Mesothelial cell of epicardium (in vitro differentiated cells): ENCODE data around the gene FHIT. TPM values are rescaled to one million over a fixed set of nuclear protein-coding genes. Genes with fewer than 3 reads are reported as not detected.
A peak's percentile ranks its signal among the peaks of the same experiment; 100 is the strongest.

Experiments used
- DNase-seq, 2 experiments: peaks; one replicate each; pipeline ENCODE4 v3.0.0; 2021; ENCODE audit warnings: low spot score in 2 of 2; ENCODE audit not compliant: unreplicated experiment in 2 of 2
- H3K27ac Mint-ChIP-seq: 2 replicates; pipeline ENCODE4 v1.8.0; 2021; ENCODE audit warnings: mixed read lengths
- H3K27me3 Mint-ChIP-seq: 2 replicates; pipeline ENCODE4 v1.8.0; 2021; ENCODE audit warnings: low read depth, mixed read lengths
- H3K36me3 Mint-ChIP-seq: 2 replicates; pipeline ENCODE4 v1.8.0; 2021; ENCODE audit warnings: mixed read lengths
- H3K4me1 Mint-ChIP-seq: 2 replicates; pipeline ENCODE4 v1.8.0; 2021; ENCODE audit warnings: mixed read lengths
- H3K4me3 Mint-ChIP-seq: 2 replicates; pipeline ENCODE4 v1.8.0; 2021; ENCODE audit warnings: mild to moderate bottlenecking, moderate library complexity, mixed read lengths
- H3K9me3 Mint-ChIP-seq: 2 replicates; pipeline ENCODE4 v1.8.0; 2021; ENCODE audit warnings: mixed read lengths
- CTCF ChIP-seq: fragments of 200-600 bp; sonication (generic); IDR thresholded peaks from one replicate; pipeline ENCODE4 v1.5.0; 2021; ENCODE audit warnings: antibody characterized with exemption; ENCODE audit not compliant: unreplicated experiment
- total RNA-seq: library from RNA; stranded (reverse); gene quantifications from 3 replicates; pipeline ENCODE4 v1.2.1, GENCODE V29; 2021

FHIT gene
- total RNA-seq, 1 donor from 2014 or later, result 10.7 TPM

GRCh38 chr3:60955034-60955433 is 296.2 kb downstream of the FHIT start:
- Mint-ChIP-seq H3K4me1 (peaks cover 15% of the 10 kb centered on the region), H3K27me3 (no peaks in the 10 kb centered on the region), H3K4me3 (no peak overlapping the region), H3K27ac (no peak overlapping the region), H3K36me3 (peaks cover 3% of the 10 kb centered on the region), H3K9me3 (peaks cover 17% of the 10 kb centered on the region)
- no peak for TF ChIP-seq CTCF
- no peak for DNase-seq

GRCh38 chr3:60954048-60954447 is 297.2 kb downstream of the FHIT start:
- H3K9me3 Mint-ChIP-seq, result peaks cover 17% of the 10 kb centered on the region
- no peaks in the 10 kb centered on the region for H3K27me3 Mint-ChIP-seq
- peak overlapping the region; percentile 3 for H3K27ac Mint-ChIP-seq
- peaks cover 3% of the 10 kb centered on the region for H3K36me3 Mint-ChIP-seq
- H3K4me1 Mint-ChIP-seq, result peaks cover 11% of the 10 kb centered on the region
- no peak for TF ChIP-seq CTCF
- no peak for DNase-seq
- no peak overlapping the region for H3K4me3 Mint-ChIP-seq

- Mint-ChIP-seq H3K4me3 (no peak overlapping the region), H3K27ac (no peak overlapping the region), H3K4me1 (peaks cover 11% of the 10 kb centered on the region), H3K9me3 (peaks cover 17% of the 10 kb centered on the region), H3K27me3 (no peaks in the 10 kb centered on the region), H3K36me3 (peaks cover 3% of the 10 kb centered on the region)
- no peak for TF ChIP-seq CTCF
- DNase-seq, result no peak
Measured at GRCh38 chr3:60953351-60953750, 297.9 kb downstream of the FHIT start.

DNA sequence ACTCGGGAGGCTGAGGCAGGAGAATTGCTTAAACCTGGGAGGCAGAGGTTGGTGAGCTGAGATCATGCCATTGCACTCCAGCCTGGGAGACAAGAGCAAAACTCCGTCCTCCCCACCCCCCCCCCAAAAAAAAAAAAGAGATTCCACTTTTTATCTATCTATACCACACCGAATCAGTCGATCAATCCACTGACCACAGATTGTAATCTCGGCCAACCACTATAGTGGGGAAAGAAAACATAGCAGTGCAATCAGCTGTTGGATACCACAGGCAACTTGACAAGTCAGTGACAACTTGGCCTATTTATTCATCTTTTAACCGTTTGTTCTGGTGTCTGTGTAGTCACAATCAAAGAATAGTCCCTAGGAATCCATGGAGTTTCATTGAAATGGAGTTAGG is 299.2 kb downstream of the FHIT start:
- peaks cover 17% of the 10 kb centered on the region for H3K9me3 Mint-ChIP-seq
- H3K36me3 Mint-ChIP-seq, result peaks cover 3% of the 10 kb centered on the region
- H3K4me1 Mint-ChIP-seq, result peaks cover 11% of the 10 kb centered on the region
- no peak for TF ChIP-seq CTCF
- no peak overlapping the region for H3K27ac Mint-ChIP-seq
- no peak for DNase-seq
- H3K4me3 Mint-ChIP-seq, result no peak overlapping the region
- H3K27me3 Mint-ChIP-seq, result no peaks in the 10 kb centered on the region

GRCh38 chr3:60949146-60949545 is 302.1 kb downstream of the FHIT start:
- Mint-ChIP-seq H3K9me3 (peaks cover 3% of the 10 kb centered on the region), H3K36me3 (no peaks in the 10 kb centered on the region), H3K4me1 (peaks cover 7% of the 10 kb centered on the region), H3K4me3 (no peak overlapping the region), H3K27ac (no peak overlapping the region), H3K27me3 (no peaks in the 10 kb centered on the region)
- TF ChIP-seq CTCF, result no peak
- no peak for DNase-seq

DNA sequence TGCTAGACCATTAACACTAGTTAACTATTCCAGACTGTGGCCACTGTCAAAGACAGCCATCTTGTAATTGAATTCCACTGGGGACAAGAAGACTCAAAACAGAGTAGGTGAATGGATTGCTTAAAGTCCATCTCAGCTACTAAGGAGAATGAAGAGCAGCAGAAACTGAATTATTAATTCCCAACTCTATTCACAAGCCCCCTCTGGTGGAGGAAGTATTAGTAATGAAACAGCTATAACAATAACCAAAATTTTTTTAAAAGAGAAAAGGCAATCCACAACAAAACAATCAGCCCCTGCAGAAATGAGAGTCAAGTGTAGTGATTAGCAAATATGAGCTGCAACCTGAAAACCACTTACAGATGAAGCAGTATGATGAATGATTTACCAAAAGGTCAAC is 302.8 kb downstream of the FHIT start:
- H3K27me3 Mint-ChIP-seq, result no peaks in the 10 kb centered on the region
- H3K9me3 Mint-ChIP-seq, result peaks cover 3% of the 10 kb centered on the region
- H3K4me1 Mint-ChIP-seq, result peaks cover 3% of the 10 kb centered on the region
- no peak overlapping the region for H3K27ac Mint-ChIP-seq
- no peak overlapping the region for H3K4me3 Mint-ChIP-seq
- no peaks in the 10 kb centered on the region for H3K36me3 Mint-ChIP-seq
- TF ChIP-seq CTCF, result no peak
- DNase-seq, result no peak
